HepG2 (cell line): Measurements from ENCODE around the gene MYO3B. TPM values are rescaled to one million over a fixed set of nuclear protein-coding genes. Genes with fewer than 3 reads are reported as not detected.

Experiments used
- ATAC-seq: fragments of 200-7000 bp; cut with Tn5 transposase; 3 replicates; pipeline ENCODE4 v1.9.1; 2020; ENCODE audit warnings: mild to moderate bottlenecking, moderate library complexity
- BruUV-seq: library from RNA; stranded (reverse); fragments of 400-500 nt; replicated peaks from 2 replicates; lab custom pipeline; 2021; lab: Mats Ljungman, UMichigan
- CTCF ChIA-PET: fragments of 300-600 bp; formaldehyde crosslinking; extraction: SDS; loops from one replicate; lab custom pipeline; 2021; ENCODE audit warnings: low total read pairs, inconsistent platforms, low intra/inter-chr PET ratio; lab: Yijun Ruan, JAX
- POLR2A ChIA-PET: fragments of 350-600 bp; sonication (Branson Sonifier 250); formaldehyde crosslinking; loops from one replicate; lab custom pipeline; 2020; ENCODE audit warnings: antibody characterized with exemption, inconsistent platforms; lab: Yijun Ruan, JAX
- DNase-seq: peaks from one replicate; pipeline ENCODE4 v3.0.0-alpha.2; 2015; ENCODE audit warnings: low spot score
- FAIRE-seq: peaks from 3 replicates; lab custom pipeline; 2011; peaks lifted over from hg19 to GRCh38; lab: Jason Lieb, UNC
- H2AFZ ChIP-seq: one replicate; pipeline ENCODE4 v1.6.1; 2011; ENCODE audit warnings: low read length, inconsistent platforms
- H3K27ac ChIP-seq: fragments of 300-600 bp; 3 replicates; pipeline ENCODE4 v1.8.0; 2011; ENCODE audit warnings: mixed run types, mild to moderate bottlenecking, mixed read lengths, low read length, inconsistent platforms; ENCODE audit not compliant: insufficient read depth; ENCODE audit errors: extremely low read length
- H3K27me3 ChIP-seq, 2 experiments: fragments of 200-600 bp in 1 of 2; 2 replicates in 1 of 2; 3 replicates in 1 of 2; pipeline versions ENCODE4 v1.6.0 to v1.8.0; 2011; ENCODE audit warnings: low read length in 2 of 2, mild to moderate bottlenecking in 2 of 2, moderate library complexity in 2 of 2, inconsistent platforms in 1 of 2; ENCODE audit not compliant: insufficient read depth in 2 of 2, control insufficient read depth in 1 of 2
- H3K36me3 ChIP-seq, 2 experiments: fragments of 200-600 bp in 1 of 2; replicated peaks in 1 of 2; 2 replicates in 1 of 2; 3 replicates in 1 of 2; pipeline versions ENCODE4 v1.5.1 to v1.8.0; 2011; ENCODE audit warnings: low read length in 2 of 2, inconsistent platforms in 1 of 2; ENCODE audit not compliant: insufficient read depth in 2 of 2, control insufficient read depth in 1 of 2
- H3K4me1 ChIP-seq: 2 replicates; pipeline ENCODE4 v1.5.1; 2012; ENCODE audit warnings: low read length, inconsistent platforms; ENCODE audit not compliant: insufficient read depth
- H3K4me2 ChIP-seq: 2 replicates; pipeline ENCODE4 v1.6.0; 2011; ENCODE audit warnings: low read depth, low read length, inconsistent platforms
- H3K4me3 ChIP-seq, 3 experiments: fragments of 200-600 bp in 1 of 3; sonication (generic), shearing (Covaris generic) in 1 of 3; replicated peaks in 1 of 3; 2 replicates each; pipeline ENCODE4 v1.5.1; 2011 to 2016; ENCODE audit warnings: low read length in 3 of 3, inconsistent platforms in 2 of 3, low read depth in 2 of 3, mild to moderate bottlenecking in 2 of 3, control low read depth in 1 of 3, mixed read lengths in 1 of 3; ENCODE audit not compliant: insufficient read depth in 1 of 3
- H3K79me2 ChIP-seq: one replicate; pipeline ENCODE4 v1.6.1; 2011; ENCODE audit warnings: low read length, inconsistent platforms; ENCODE audit not compliant: insufficient read depth
- H3K9ac ChIP-seq: 2 replicates; pipeline ENCODE4 v1.6.0; 2011; ENCODE audit warnings: mild to moderate bottlenecking, low read depth, low read length, inconsistent platforms; ENCODE audit not compliant: insufficient read depth
- H3K9me3 ChIP-seq: 2 replicates; pipeline ENCODE4 v1.5.1; 2012; ENCODE audit warnings: mild to moderate bottlenecking, low read length
- H4K20me1 ChIP-seq: 2 replicates; pipeline ENCODE4 v1.6.0; 2011; ENCODE audit warnings: inconsistent platforms, mild to moderate bottlenecking, low read length, moderate library complexity; ENCODE audit not compliant: insufficient read depth
- GLMP ChIP-seq: sonication (generic); formaldehyde crosslinking; IDR thresholded peaks from 2 replicates; pipeline ENCODE4 v1.9.0; 2021; ENCODE audit warnings: missing genetic modification reagents, mild to moderate bottlenecking, borderline replicate concordance
- MLXIP ChIP-seq: sonication (generic); formaldehyde crosslinking; IDR thresholded peaks from 2 replicates; pipeline ENCODE4 v1.9.0; 2021; ENCODE audit warnings: missing genetic modification reagents, borderline replicate concordance
- PAF1 ChIP-seq: IDR thresholded peaks from 2 replicates; pipeline ENCODE4 v1.6.1; 2016; ENCODE audit warnings: missing genetic modification reagents, missing compliant biosample characterization
- SRY ChIP-seq: sonication (generic); formaldehyde crosslinking; IDR thresholded peaks from 2 replicates; pipeline ENCODE4 v1.8.0; 2022; ENCODE audit warnings: mild to moderate bottlenecking, missing genetic modification reagents
- WGBS: methylation state at CpG from one replicate; pipeline ENCODE4 v1.1.6; 2017; ENCODE audit warnings: low lambda C conversion rate; 5-methylcytosine and 5-hydroxymethylcytosine counted together
- in situ Hi-C: cut with HindIII; loops from 2 replicates; pipeline ENCODE4 v1.10.0; 2017; ENCODE audit warnings: low pct_unique_long_range_greater_than_20kb; ENCODE audit not compliant: extremely low pct_ligation_motif_present
- intact Hi-C: fragments of 100-400 bp; cut with micrococcal nuclease; formaldehyde crosslinking; loops from one replicate; pipeline ENCODE4 v1.10.0; 2022; ENCODE audit not compliant: unreplicated experiment
- polyA plus RNA-seq, 8 experiments: library from polyadenylated mRNA; depleted of rRNA in 3 of 8; stranded (reverse) in 7 of 8; unstranded in 1 of 8; fragments of >200 nt; fragmentation: Illumina TruSeq in 4 of 8; extraction: Trizol in 4 of 8; gene quantifications; 2 replicates each; pipeline versions ENCODE4 v1.2.1 to v1.2.3, GENCODE V29; 2011 to 2016; ENCODE audit warnings: low read depth in 4 of 8, missing spikeins in 1 of 8, mixed read lengths in 1 of 8; ENCODE audit not compliant: insufficient read depth in 1 of 8
- total RNA-seq, 5 experiments: library from RNA; depleted of rRNA; stranded (reverse); fragments of >200 nt; fragmentation: Illumina TruSeq; extraction: Trizol; gene quantifications; 2 replicates each; pipeline ENCODE4 v1.2.3, GENCODE V29; 2016; ENCODE audit warnings: low read depth in 1 of 5

Gene MYO3B
- total and polyA plus RNA-seq, 2 of the 13 experiments (the other 11 are each of a cell fraction or from before 2014, with no cell fraction given), result 0.01 TPM; not detected in 1

- no peak overlapping the region for H2AFZ ChIP-seq
- H3K4me1 ChIP-seq, result no peaks in the 10 kb centered on the region
- POLR2A ChIA-PET, result no interaction called here
- H3K36me3 ChIP-seq, result no peaks in the 10 kb centered on the region
- no peak for ATAC-seq
- no peak for DNase-seq
- intact Hi-C loops, result no loop called here
- no peaks in the 10 kb centered on the region for H3K79me2 ChIP-seq
- no peaks in the 10 kb centered on the region for H4K20me1 ChIP-seq
- no peak overlapping the region for H3K27ac ChIP-seq
- peaks cover 2 to 4% of the 10 kb centered on the region in 2 experiments; a peak in 2 of 5 replicates for H3K27me3 ChIP-seq
- no peak for TF ChIP-seq GLMP
- no peak for TF ChIP-seq SRY (CRISPR knock-in tag)
- no peak for TF ChIP-seq PAF1 (CRISPR knock-in tag)
- no peak for FAIRE-seq
- H3K9me3 ChIP-seq, result no peaks in the 10 kb centered on the region
- no TSS peak for BruUV-seq
- in situ Hi-C loops, result no loop called here
- CTCF ChIA-PET, result no interaction called here
- H3K4me3 ChIP-seq, result no peak overlapping the region
- no peak overlapping the region for H3K9ac ChIP-seq
- H3K4me2 ChIP-seq, result no peak overlapping the region
Measured at GRCh38 chr2:170585067-170585466, 407.1 kb downstream of the MYO3B start.

GRCh38 chr2:170586571-170587095 lies 408.7 kb downstream of the MYO3B start:
- intact Hi-C loops (no loop called here), in situ Hi-C loops (no loop called here)
- H3K27ac ChIP-seq, result no peak overlapping the region
- ATAC-seq (no peak), DNase-seq (no peak), FAIRE-seq (no peak)
- POLR2A ChIA-PET, result no interaction called here
- CTCF ChIA-PET, result no interaction called here
- H3K4me1 ChIP-seq, result no peaks in the 10 kb centered on the region
- no peaks in the 10 kb centered on the region for H3K9me3 ChIP-seq
- no peak for TF ChIP-seq MLXIP
- WGBS, result 2% methylated on average over 2 of the region's 2 CpGs
- no peak overlapping the region for H3K9ac ChIP-seq
- no peaks in the 10 kb centered on the region for H4K20me1 ChIP-seq
- peaks cover 2 to 8% of the 10 kb centered on the region in 2 experiments; a peak in 3 of 5 replicates for H3K27me3 ChIP-seq
- H3K36me3 ChIP-seq, result no peaks in the 10 kb centered on the region
- H3K4me2 ChIP-seq, result no peak overlapping the region
- BruUV-seq, result no TSS peak
- no peaks in the 10 kb centered on the region for H3K79me2 ChIP-seq
- H3K4me3 ChIP-seq, result no peak overlapping the region
- no peak overlapping the region for H2AFZ ChIP-seq
